NT2/D1 (cell line): ENCODE measurements around the gene DRD4.
"Not testable (repeated sequence)": the region's sequence is repeated elsewhere in the genome, so short reads cannot be mapped to it uniquely, and the experiment has no call there.

ENCODE experiments used
- DNase-seq: peaks from one replicate; pipeline ENCODE4 v3.0.0-alpha.2; 2011; ENCODE audit warnings: low read depth, low spot score
- H3K27me3 ChIP-seq: 2 replicates; pipeline ENCODE4 v1.6.0; 2011; ENCODE audit warnings: mild to moderate bottlenecking; ENCODE audit not compliant: insufficient read length, insufficient read depth
- H3K36me3 ChIP-seq: 2 replicates; pipeline ENCODE4 v1.6.1; 2011; ENCODE audit warnings: mild to moderate bottlenecking, low read length, mixed read lengths; ENCODE audit not compliant: insufficient read depth, insufficient read length
- H3K4me1 ChIP-seq: 2 replicates; pipeline ENCODE4 v1.5.1; 2011; ENCODE audit not compliant: insufficient read depth, insufficient read length
- H3K4me3 ChIP-seq: 2 replicates; pipeline ENCODE4 v1.5.1; 2011; ENCODE audit warnings: low read depth; ENCODE audit not compliant: insufficient read length
- H3K9ac ChIP-seq: 2 replicates; pipeline ENCODE4 v1.6.0; 2011; ENCODE audit warnings: low read depth; ENCODE audit not compliant: insufficient read length
- H3K9me3 ChIP-seq: 2 replicates; pipeline ENCODE4 v1.5.1; 2011; ENCODE audit warnings: mild to moderate bottlenecking, low read length; ENCODE audit not compliant: insufficient read depth
- SUZ12 ChIP-seq: IDR thresholded peaks from 2 replicates; pipeline ENCODE4 v1.6.1; 2011; ENCODE audit not compliant: insufficient read length, insufficient read depth; ENCODE audit errors: extremely low read depth
- YY1 ChIP-seq: IDR thresholded peaks from 2 replicates; pipeline ENCODE4 v1.6.1; 2011; ENCODE audit not compliant: insufficient read length, insufficient read depth
- ZNF274 ChIP-seq: IDR thresholded peaks from 2 replicates; pipeline ENCODE4 v1.6.1; 2011; ENCODE audit warnings: mild to moderate bottlenecking, low read depth, low read length

Gene DRD4

GRCh38 chr11:687751-688150 is 50.7 kb downstream of the DRD4 start:
- Histone ChIP-seq H3K36me3 (peaks cover 86% of the 10 kb centered on the region), H3K27me3 (no peaks in the 10 kb centered on the region), H3K4me3 (no peak overlapping the region), H3K9me3 (no peaks in the 10 kb centered on the region), H3K9ac (no peak overlapping the region), H3K4me1 (peaks cover 11% of the 10 kb centered on the region)
- TF ChIP-seq ZNF274 (no peak), SUZ12 (no peak), YY1 (no peak)
- DNase-seq, result no peak

DNA sequence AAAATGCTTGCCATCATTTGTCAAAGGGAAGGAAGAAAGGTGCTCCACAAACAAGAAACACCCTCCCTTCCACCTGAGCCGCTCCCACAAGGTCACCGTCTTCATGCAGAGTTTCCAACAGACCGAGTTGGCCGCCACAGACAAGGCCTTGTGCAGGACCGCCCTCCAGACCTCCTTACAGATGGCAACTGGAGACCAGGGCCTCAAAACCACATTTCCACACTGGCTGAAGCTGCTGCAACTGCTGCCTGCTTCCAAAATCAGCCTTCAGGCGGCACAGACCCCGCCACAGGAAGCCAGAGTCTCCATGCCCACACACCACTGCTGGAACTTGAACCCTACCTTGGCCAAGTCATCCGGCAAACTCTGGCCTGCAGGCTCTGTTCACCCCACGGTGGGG is 51.6 kb downstream of the DRD4 start:
- Histone ChIP-seq H3K27me3 (no peaks in the 10 kb centered on the region), H3K4me3 (no peak overlapping the region), H3K9me3 (no peaks in the 10 kb centered on the region), H3K4me1 (peaks cover 20% of the 10 kb centered on the region), H3K36me3 (peaks cover 77% of the 10 kb centered on the region), H3K9ac (no peak overlapping the region)
- no peak for DNase-seq
- no peak for TF ChIP-seq ZNF274
- no peak for TF ChIP-seq YY1

GRCh38 chr11:689625-690024 is 52.6 kb downstream of the DRD4 start:
- H3K4me1 ChIP-seq, result peaks cover 26% of the 10 kb centered on the region
- no peak for TF ChIP-seq SUZ12
- TF ChIP-seq ZNF274, result no peak
- TF ChIP-seq YY1, result no peak
- no peaks in the 10 kb centered on the region for H3K9me3 ChIP-seq
- H3K36me3 ChIP-seq, result peaks cover 68% of the 10 kb centered on the region
- H3K27me3 ChIP-seq, result no peaks in the 10 kb centered on the region
- no peak overlapping the region for H3K4me3 ChIP-seq
- no peak for DNase-seq
- H3K9ac ChIP-seq, result peak overlapping the region; percentile 26

- not testable (repeated sequence) for H3K9ac ChIP-seq, H3K4me3 ChIP-seq, H3K27me3 ChIP-seq, H3K9me3 ChIP-seq, DNase-seq
- H3K36me3 ChIP-seq, result peaks cover 61% of the 10 kb centered on the region
- peaks cover 26% of the 10 kb centered on the region for H3K4me1 ChIP-seq
Measured at GRCh38 chr11:690244-690643, 53.2 kb downstream of the DRD4 start.
